ENCODE data around the gene EFCC1. TPM values are rescaled to one million over a fixed set of nuclear protein-coding genes. Genes with fewer than 3 reads are reported as not detected.

EFCC1 gene
- total RNA-seq, 1 donor from 2014 or later = 0.41 TPM

DNA sequence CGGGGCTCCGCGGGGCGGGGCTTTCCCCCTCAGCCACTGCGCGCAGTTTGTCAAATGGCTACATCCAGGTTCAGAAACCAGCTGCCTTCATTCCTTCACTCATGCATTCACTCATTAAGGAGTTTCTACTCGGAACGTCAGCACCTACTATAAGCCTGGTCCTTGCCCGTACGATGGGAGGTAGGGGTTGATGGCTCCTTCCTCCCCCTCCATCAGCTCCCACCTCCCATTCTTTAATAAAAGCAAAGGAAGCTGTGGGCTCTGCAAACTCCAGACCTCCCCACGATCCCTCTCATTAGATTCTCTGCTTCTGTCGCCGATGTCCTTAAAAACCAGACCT, 7.0 kb upstream of the EFCC1 start:
- FAIRE-seq (no peak), DNase-seq (ENCODE audit: low spot score in 2 of 2) (no peak)

DNA sequence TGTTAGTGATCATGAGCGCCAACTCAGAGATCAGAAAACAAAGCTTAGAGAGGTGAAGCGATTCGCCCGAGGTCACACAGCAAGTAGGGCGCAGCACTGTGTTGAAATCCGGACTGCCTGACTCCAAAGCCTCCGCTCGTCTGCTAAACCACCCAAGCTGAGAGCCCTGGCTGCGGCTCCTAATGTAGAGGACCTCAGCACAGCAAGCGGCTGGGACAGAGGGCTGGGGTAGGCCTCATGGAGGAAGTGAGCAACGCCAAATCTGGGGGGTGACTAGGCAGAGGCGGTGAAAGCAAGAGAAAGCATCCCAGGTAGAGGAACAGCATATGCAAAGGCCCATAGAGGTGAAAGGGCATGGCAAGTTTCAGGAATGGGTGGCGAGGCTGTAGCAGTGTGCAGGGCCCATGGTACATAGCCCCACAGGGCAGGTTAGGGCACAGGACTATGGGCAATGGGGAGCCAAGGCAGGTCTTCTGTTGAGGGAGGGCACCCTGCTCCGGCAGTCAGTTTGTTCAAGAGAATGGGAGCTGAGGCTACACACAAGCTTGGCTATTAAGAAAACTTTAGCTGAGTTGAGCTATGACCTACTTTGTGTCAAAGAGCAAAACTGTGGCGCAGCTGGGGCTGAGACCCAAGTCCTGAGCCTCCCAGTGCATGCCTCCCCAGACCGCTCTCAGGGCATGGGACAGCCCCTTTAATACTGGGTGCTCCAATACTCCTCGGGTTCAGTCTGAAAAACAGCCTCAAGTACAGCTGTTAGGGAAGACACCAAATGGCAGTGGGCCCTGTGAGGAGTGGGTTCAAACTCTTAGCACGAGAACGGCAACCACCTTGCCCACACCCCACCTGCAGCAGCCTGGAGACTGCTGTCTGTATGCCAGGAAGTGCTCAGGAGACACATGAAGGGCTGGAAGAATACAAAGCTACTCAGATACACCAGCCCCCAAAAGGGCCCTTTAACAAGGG, 6.2 kb upstream of the EFCC1 start:
- FAIRE-seq = no peak
- no peak for DNase-seq (ENCODE audit: low spot score in 2 of 2)

DNA sequence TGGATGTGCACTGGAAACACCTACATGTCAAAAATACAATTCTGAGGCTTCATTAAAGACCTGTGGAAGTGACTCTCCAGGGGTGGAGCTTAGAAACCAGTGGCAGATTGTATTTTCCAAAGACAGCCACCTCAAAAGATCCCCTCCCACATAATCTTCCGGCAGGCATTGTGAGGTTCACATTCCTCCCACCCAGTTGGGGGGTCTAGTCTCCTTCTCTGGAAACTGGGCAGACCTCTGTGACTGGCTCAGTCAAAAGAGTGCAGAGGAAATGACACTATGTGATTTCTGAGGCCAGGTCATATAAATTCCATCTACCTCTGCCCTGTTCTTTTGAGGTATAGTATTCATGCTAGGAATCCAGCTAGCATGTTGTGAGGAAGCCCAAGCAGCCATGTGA, 5.4 kb upstream of the EFCC1 start:
- DNase-seq (ENCODE audit: low spot score in 2 of 2) = no peak
- FAIRE-seq = no peak

DNA sequence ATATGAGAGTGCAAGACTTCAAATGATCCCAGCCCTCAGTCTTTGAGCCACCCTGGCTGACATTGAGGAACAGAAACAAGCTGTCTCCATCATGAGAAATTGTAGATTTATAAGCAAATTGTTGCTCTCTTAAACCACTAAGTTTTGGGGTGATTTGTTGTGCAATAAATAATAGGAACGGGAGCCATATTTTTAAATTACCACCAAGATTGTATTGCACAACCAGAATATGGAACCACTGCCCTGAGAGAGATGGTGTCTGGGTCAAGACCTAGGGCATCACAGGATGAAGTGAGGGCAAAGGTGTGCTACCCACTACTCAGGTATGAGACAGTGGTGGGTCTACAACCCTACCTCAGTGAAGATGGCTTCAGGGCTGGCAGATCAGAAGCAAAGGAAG, 4.9 kb upstream of the EFCC1 start:
- DNase-seq (ENCODE audit: low spot score in 2 of 2) = no peak
- no peak for FAIRE-seq

DNA sequence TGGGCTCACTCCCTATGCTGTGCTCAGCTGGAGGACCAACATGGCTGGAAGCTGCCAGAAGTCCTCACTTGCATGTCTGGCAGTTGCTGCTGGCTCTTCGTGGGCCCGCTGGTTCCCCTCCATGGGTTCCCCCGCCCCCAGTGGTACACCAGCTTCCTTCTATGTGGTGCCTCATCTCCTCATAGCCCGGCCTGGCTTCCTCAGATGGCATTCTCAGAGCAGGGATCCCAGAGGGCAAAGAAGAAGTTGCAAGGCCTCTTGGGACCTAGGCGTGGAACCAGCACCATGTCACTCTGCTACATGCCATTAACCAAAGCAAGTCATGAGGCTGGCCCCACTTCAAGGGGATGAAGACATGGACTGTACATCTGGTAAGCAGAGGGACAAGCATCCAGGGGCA, 4.4 kb upstream of the EFCC1 start:
- DNase-seq (ENCODE audit: low spot score in 2 of 2) = no peak
- FAIRE-seq = no peak

DNA sequence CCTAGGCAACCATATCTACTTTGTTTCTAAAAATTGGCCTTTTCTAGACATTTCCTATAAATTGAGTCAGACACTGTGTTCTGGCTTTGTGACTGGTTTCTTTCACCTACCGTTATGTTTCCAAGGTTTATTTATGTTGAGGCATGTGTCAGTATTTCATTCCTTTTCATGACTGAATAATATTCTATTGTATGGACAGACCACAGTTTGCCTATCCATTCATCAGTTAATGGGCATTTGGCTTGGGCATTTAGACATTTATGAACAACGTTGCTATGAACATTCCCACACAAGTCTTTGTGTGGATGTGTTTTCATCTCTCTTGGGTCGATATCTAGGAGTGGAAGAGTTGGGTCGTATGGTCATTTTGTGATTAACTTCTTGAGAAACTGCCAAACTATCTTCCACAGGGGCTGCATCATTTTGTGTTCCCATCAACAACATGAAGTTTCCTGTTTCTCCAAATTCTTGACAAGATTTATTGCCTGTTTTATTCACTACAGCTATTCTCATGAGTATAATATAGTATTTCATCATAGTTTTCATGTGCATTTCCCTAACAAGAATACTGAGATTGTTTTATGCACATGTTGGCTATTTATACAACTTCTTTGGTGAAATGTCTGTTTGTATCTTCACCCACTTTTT, 3.5 kb upstream of the EFCC1 start:
- no peak for DNase-seq (ENCODE audit: low spot score in 2 of 2)
- no peak for FAIRE-seq

DNA sequence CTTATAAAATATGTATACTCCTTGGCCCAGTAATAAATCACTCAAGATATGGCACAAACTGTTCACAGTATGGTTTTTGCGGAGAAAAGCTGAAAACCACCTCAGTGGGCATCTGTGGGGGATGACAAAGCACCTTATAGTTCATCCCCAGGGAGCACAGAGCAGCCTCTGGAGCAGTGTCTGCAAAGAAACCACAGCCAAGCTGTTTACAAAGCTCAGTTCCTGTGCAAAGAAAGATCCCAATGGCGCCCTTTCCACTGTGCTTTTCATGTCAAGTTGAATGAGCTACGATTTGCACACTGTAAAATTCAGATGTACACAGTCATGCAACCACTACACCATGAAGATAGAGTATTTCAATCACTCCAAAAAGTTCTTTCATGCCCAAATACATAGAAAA, 2.5 kb upstream of the EFCC1 start:
- FAIRE-seq (no peak), DNase-seq (ENCODE audit: low spot score in 2 of 2) (no peak)

DNA sequence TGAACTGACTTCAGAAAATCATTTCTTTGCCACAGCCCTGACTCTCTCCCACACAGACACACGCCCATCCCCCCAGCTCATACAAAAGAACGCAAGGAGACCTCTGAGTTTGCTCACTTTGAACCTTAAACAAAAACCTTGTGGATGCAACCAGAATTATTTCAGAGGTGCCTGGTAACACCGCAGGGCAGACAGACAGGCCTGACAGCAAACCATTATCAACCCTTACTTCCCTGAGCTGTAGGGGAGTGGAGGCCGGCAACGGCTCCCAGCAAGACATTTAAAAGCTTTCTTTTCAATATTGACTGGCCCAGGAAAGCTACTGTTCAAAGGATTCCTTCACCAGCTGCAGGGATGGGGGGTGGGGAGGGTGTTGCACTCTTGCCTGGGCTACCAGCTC, 2.0 kb upstream of the EFCC1 start:
- FAIRE-seq = no peak
- no peak for DNase-seq (ENCODE audit: low spot score in 2 of 2)

DNA sequence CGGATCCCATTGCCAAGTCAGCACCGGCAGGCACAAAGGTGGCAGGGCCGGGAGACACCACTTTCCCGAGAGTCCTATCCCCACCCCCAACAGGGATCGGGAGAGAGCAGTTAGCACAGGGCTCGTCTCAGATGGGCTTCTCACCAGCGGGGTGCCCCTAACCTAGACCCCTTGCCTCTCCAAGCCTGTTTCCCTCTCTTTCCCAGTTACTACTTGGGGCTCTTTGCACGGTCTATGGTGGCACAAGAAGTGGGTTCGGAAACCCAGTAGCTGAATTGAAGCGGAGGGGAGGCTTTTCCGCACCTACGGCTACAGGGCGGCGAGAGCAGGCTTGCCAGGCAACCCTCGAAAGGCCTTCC, 383 bp upstream of the EFCC1 start:
- no peak for FAIRE-seq
- no peak for DNase-seq (ENCODE audit: low spot score in 2 of 2)

DNA sequence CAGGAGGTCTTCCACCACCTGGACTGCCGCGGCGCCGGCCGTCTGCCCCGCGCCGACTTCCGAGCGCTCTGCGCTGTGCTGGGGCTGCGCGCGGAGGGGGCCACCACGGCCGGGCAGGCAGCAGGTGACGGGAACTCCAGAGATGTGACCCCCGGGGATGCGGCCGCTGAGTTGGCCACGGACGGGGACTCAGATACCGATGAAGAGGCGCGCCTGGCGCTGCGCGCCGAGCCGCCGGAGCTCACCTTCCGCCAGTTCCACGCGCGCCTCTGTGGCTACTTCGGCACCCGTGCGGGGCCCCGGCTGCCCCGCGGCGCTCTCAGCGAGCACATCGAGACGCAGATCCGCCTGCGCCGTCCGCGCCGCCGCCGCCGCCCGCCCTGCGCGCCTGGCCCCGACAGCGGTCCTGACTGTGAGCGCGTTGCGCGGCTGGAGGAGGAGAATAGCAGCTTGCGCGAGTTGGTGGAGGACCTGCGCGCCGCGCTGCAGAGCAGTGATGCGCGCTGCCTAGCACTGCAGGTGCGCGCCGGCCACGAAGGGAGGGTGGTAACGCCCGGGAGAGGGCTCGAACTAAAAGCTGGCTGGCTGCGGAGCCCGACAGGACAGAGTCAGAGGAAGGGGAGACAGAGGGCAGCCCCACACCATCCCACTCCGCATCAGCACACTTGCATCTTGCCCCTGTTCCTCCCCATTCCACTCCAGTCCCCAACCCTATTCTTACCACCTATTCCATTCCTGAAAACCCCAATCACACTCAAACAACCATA, 885 bp downstream of the EFCC1 start:
- no peak for FAIRE-seq
- DNase-seq (ENCODE audit: low spot score in 2 of 2) = no peak

DNA sequence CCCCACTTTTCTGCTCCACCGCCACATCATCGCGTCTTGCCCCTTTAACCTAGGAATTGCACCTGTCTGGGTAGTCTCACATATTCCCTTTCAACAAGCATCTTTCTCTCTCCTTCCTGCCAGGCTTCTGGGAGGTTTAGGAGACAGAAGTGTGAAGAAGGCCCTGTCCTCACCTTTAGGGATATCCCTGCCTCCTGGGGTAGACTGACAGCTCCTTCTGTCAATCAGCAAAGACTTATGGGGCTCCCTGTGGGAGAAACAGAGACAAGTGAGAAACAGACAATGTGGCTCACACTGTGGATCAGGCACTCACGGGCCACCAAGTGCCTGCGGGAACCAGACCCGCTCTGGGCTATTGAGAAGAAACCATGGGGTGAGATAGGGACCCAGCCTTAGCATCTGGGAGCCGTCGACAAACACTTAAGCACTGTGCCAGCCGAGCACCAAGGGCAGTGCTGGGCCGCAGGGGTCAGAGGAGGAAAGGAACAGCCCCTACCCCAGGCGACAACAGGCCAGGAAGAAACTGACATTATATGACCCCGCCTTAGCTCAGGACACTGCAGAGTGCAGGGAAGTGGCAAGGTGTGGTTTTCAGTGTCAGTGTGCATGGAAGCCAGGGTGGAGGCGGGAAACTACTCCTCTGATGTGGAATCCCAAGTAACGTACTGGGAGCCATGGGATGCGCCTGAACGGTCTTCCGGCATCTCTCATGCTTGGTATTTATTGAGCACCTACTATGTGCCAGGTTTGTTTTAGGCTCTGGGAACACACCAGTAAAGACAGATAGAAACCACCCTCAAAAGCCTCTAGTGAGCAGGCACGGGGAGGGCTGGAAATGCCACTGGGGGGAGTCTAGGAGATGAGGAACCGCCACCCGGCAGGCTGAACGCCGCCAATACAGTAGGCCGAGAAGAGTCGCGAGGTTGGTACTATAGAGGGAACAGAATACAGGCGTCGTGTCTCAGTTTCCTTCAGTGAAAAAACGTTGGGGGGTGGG, 1.8 kb downstream of the EFCC1 start:
- no peak for DNase-seq (ENCODE audit: low spot score in 2 of 2)
- no peak for FAIRE-seq

DNA sequence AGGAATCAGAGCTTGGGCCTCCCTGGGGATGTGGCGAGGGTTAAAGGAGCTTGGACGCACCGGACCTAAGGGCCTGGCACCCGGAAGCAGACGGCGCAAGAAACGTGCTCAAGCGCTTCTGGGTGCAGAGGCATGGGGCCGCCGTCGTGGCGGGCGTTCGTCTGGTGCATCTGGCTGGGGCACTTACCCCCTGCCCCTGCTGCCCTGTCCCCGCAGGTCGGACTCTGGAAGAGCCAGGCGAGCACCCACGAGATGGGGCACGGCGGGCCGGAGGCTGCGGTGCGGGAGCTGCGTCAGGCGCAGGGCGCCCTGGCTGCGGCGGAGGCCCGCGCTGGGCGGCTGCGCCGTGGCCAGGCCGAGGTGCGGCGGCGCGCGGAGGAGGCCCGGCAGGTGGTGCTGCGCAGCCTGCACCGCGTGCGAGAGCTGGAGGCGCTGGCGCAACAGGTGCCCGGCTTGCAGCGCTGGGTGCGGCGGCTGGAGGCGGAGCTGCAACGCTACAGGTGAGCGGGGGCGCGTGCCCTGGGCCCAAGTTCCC, 2.5 kb downstream of the EFCC1 start:
- DNase-seq (ENCODE audit: low spot score in 2 of 2) (no peak), FAIRE-seq (no peak)

DNA sequence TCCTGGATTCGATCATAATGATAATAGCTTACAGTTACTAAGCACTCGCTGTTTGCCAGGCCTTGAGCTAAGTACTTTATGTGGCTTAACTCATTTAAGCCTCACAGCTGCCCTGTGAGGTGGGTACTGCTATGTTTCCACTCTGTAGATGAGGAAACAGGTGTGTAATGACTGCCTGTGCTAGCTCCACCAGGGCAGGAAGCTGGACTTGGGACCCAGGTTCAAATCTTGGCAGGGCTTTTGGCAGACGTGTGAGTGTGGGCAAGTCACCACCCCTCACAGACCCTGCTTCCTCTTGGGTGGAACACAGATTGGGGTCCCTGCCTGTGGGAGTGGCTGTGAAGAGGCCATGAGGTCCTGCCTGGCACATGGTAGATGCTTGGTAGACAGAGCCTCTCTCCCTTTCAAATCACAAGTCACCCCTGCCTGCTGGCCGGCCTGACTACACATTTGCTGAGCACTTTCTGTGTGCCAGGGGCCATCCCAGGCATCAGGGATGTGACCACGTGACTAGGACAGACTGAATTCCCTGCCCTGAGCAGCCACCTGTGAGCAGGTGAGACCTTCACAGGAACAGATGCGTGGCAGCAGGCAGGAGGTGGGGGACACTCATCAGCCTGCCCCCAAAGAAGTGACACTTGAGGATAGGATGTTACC, 3.7 kb downstream of the EFCC1 start:
- DNase-seq (ENCODE audit: low spot score in 2 of 2) = no peak
- FAIRE-seq = no peak

DNA sequence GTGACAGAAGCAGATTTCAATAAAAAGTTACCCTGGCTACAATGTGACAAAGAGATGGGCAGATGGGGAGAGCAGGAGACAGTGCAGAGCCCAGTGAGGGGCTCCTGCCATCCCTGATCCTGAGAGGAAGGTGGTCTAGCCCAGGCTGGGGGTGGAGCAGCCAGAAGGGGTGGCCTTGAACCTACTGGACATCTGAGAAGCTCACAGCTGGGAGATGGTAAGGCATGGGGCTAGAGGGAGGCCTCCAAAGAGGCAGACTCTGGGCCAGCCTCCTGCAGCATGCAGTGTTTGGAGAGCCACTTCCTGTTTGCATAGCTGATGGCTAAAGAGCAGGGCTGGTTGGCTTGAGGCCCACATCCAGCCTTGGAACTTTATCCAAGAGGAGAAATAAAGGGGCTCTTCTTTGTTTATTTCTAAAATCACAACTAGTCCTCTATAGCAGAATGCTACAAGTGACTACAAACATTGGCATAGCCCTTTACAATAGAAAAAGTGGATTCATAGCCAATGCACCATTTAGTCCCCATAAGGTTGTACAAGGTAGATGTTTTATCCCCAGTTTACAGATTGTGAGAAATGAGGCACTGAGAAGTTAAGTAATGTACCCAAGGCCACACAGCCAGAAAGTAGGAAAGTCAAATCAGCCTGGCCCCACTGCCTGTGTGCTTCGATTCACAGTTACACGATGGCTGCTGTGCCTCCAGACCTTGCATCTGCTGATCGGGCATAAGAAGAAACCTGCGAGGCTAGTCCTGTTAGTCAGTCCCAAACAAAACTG, 4.6 kb downstream of the EFCC1 start:
- no peak for DNase-seq (ENCODE audit: low spot score in 2 of 2)
- no peak for FAIRE-seq

DNA sequence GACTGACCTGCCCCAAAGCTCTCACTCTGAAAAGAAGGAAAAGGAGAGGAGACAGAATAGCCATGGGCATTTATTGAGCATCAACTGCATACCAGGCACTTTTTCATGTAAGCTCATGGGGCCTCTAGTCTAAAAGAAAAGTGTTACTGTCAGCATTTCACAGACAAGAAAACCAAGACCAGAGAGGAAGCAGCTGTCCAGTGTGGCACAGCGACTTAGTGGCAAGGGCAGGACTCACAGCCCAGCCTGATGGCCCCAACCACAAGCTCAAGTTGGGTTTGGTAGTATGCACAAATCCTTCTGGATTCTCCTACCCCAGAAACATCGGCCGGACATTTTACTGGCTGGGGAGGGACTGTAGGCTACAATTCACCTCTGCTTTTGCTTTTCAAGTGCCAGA, 5.8 kb downstream of the EFCC1 start:
- DNase-seq (ENCODE audit: low spot score in 2 of 2) = no peak
- FAIRE-seq = no peak

DNA sequence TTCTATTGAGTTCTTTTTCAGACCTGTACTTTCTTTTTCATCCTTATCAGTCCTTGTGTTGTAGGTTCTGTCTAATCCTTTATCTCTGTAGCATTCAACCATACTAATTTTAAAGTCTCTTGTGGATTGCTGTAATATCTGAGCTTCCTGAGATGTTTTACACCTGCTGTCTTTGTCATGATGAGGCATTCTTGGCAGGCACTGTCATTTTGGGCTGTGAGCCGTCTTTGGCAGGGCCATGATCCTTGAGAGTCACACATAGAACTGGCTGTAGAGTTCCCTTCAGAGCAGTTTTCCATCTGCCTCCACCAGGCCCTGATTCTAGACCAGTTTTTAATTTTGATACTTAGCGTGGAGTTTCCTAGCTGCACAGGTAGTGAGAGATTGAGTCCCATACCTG, 6.7 kb downstream of the EFCC1 start:
- DNase-seq (ENCODE audit: low spot score in 2 of 2) (no peak), FAIRE-seq (no peak)

DNA sequence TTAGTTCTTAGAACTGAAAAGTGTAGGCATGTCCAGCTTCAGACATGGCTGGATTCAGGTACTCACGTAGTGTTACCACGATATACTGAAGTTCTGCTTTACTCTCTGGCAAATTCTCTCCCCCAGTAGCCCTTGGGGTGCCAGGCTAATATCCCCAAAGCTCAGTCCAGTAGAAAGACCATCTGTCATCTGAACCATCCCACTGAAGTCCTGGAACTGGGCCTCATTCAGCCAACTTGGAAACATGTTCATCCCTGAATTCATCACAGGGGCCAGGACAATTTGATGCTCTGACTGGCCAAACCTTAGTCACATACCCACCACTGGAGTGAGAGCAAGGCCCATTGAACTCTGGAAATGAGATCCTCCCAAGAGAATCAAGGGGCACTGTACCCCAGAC, 8.2 kb downstream of the EFCC1 start:
- FAIRE-seq = no peak
- DNase-seq (ENCODE audit: low spot score in 2 of 2) = no peak

DNA sequence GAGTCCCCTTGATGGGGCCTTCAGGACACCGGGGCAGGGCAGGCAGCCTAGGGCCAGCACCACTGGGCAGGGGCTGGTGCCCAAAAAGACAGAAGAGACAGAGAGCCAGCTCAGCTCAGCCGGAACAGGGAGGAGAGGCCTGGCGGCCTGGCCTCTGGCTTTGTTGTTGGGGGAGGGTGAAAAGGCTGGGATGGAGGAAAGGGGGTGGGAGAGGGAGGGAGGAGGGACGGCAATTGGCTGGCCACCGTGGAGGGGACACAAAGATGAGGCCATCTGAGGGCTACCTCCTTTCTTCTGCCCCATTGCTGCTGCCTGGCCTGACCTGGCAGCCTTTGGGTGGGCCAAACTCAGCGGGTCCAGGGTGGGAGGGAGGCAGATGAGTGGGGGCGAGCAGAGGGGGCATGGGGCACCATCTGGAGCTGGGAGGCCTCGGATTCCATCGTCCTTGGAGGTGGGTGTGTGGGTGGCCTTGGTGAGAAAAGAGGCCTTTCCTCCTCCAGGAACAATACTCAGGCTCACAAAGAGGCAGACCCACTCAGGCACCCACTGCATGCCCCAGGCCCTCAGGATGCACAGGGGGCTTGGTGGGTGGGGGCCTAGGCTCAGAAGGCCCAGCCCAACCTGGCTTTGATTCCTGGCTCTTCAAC, 9.3 kb downstream of the EFCC1 start:
- no peak for DNase-seq (ENCODE audit: low spot score in 2 of 2)
- FAIRE-seq = no peak

All from frontal cortex (tissue), 4 donors.